DMS153 treated with DMSO at 0.1 percent for 48 hours (cell line): ENCODE data around the gene SMARCA4.
"Not testable (repeated sequence)": the region's sequence is repeated elsewhere in the genome, so short reads cannot be mapped to it uniquely, and the experiment has no call there.

Experiments used
- DNase-seq: peaks from one replicate; lab custom pipeline; 2025; ENCODE audit not compliant: unreplicated experiment; lab: John Stamatoyannopoulos, UW

SMARCA4 gene

GRCh38 chr19:10975374-10976130 is 14.7 kb downstream of the SMARCA4 start:
- no peak for DNase-seq

GRCh38 chr19:10976131-10976892 is 15.5 kb downstream of the SMARCA4 start:
- DNase-seq: no peak

- DNase-seq: no peak
Observed at GRCh38 chr19:10977742-10978092, 16.9 kb downstream of the SMARCA4 start.

- no peak for DNase-seq
Observed at GRCh38 chr19:10979951-10980381, 19.1 kb downstream of the SMARCA4 start.

- DNase-seq: no peak
Observed at GRCh38 chr19:10981252-10981895, 20.5 kb downstream of the SMARCA4 start.

GRCh38 chr19:10983026-10983425 is 22.2 kb downstream of the SMARCA4 start:
- DNase-seq: no peak

GRCh38 chr19:10984166-10984735 is 23.4 kb downstream of the SMARCA4 start:
- DNase-seq: no peak

- DNase-seq: no peak
Observed at GRCh38 chr19:10985502-10985901, 24.7 kb downstream of the SMARCA4 start.

GRCh38 chr19:10986301-10987127 is 25.7 kb downstream of the SMARCA4 start:
- no peak for DNase-seq

GRCh38 chr19:10987571-10988297 is 26.9 kb downstream of the SMARCA4 start:
- no peak for DNase-seq

GRCh38 chr19:10988380-10988779 is 27.6 kb downstream of the SMARCA4 start:
- DNase-seq: no peak

- no peak for DNase-seq
Observed at GRCh38 chr19:10988921-10989320, 28.1 kb downstream of the SMARCA4 start.

GRCh38 chr19:10991076-10991475 is 30.2 kb downstream of the SMARCA4 start:
- no peak for DNase-seq

- no peak for DNase-seq
Observed at GRCh38 chr19:10991521-10992081, 30.8 kb downstream of the SMARCA4 start.

GRCh38 chr19:10992174-10992573 is 31.3 kb downstream of the SMARCA4 start:
- not testable (repeated sequence) for DNase-seq

GRCh38 chr19:10995926-10996600 is 35.2 kb downstream of the SMARCA4 start:
- DNase-seq: no peak

GRCh38 chr19:10998045-10998533 is 37.3 kb downstream of the SMARCA4 start:
- no peak for DNase-seq

GRCh38 chr19:10998666-10999065 is 37.8 kb downstream of the SMARCA4 start:
- no peak for DNase-seq

- no peak for DNase-seq
Observed at GRCh38 chr19:11005521-11005920, 44.7 kb downstream of the SMARCA4 start.
